Measurements from ENCODE around the gene ADAMTSL3.

The ADAMTSL3 gene

DNA sequence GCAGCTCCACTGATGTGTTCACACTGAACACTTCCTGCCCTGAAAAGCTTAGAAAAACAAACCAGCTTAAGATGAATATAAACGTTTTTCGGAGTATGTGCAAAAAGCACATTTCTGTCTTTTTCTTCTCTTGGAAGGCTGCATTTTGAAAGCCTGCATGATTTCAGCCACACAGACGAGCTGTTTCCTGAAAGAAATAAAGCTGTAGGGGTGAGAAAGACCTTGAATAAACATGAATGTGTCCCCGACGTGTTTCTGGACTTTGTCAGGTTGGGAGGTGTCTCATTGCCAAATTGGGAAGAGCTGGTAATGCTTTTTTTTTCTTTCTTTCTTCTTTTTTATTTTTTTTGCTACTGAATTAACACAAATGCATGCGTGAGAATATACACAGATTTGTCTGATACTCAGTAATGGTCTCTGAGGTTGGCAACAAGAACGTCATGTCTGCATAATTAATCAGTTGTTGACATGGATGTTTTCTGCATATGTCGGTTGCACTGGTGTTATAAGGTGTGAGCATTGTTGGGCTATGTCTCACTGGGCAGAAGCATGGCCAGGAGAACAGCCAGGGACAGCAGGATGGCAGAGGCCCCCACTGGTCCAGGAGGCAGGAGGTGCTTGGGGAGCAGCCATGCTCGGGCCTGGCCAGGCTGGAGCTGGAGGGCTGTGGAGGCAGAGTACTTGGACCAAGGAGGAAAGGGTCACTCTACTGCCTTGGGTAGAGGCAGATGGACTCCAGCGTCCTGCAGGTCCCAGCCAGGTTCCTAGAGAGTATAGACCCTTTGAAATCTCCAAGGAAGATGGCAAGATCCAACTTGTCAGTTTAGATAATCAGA, 39.0 kb downstream of the ADAMTSL3 start:
- TF ChIP-seq, protein P1, sequence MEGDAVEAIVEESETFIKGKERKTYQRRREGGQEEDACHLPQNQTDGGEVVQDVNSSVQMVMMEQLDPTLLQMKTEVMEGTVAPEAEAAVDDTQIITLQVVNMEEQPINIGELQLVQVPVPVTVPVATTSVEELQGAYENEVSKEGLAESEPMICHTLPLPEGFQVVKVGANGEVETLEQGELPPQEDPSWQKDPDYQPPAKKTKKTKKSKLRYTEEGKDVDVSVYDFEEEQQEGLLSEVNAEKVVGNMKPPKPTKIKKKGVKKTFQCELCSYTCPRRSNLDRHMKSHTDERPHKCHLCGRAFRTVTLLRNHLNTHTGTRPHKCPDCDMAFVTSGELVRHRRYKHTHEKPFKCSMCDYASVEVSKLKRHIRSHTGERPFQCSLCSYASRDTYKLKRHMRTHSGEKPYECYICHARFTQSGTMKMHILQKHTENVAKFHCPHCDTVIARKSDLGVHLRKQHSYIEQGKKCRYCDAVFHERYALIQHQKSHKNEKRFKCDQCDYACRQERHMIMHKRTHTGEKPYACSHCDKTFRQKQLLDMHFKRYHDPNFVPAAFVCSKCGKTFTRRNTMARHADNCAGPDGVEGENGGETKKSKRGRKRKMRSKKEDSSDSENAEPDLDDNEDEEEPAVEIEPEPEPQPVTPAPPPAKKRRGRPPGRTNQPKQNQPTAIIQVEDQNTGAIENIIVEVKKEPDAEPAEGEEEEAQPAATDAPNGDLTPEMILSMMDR (conservative IDR thresholded peaks at IDR 0.05; ENCODE audit: low read depth, low read length), result no peak
- H3K4me3 ChIP-seq (ENCODE audit: low read depth, low read length), result no peak overlapping the region
- no peak for DNase-seq (ENCODE audit: low read depth)

DNA sequence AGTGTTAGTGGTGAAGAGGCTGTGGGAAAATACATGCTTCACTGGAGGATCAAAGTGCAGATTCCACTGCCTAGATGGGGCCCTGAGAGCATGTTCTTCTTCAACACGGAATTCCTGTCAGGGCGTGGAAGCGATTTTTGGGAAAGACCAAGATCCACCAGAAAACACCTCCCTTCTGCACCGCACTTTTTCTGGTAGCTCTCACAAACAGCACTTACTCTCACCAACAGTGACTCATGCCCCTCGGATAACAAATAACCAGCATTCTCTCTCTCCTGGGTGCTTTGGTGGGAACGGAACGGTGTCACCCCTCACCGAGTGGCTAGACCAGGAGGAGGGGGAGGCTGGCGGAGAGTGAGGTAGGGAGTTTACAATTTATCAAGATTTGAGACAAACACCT, 40.1 kb downstream of the ADAMTSL3 start:
- TF ChIP-seq, protein P1 (conservative IDR thresholded peaks at IDR 0.05; ENCODE audit: low read depth, low read length), result no peak
- no peak overlapping the region for H3K4me3 ChIP-seq (ENCODE audit: low read depth, low read length)
- peak; percentile 83 for DNase-seq (ENCODE audit: low read depth)

DNA sequence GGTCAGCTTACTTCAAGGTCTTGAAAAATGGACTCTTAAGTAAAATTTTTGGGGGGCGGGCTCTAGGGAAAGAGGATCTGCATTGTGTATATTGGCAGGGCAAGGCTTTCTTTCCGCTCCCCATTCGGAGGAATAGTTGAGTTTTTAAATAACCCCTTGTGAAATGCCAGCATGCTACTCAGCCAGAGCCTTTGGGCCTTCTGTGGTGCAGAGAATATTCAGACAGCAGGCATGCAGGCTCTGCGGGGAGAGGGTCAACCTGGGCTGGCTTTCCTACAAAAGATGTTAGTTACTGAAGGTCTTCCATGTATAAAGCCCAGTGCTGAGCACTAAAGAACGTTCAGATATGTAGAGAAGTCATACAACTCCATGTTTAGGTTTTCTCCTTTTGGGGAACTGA, 40.6 kb downstream of the ADAMTSL3 start:
- DNase-seq (ENCODE audit: low read depth), result peak; percentile 50

DNA sequence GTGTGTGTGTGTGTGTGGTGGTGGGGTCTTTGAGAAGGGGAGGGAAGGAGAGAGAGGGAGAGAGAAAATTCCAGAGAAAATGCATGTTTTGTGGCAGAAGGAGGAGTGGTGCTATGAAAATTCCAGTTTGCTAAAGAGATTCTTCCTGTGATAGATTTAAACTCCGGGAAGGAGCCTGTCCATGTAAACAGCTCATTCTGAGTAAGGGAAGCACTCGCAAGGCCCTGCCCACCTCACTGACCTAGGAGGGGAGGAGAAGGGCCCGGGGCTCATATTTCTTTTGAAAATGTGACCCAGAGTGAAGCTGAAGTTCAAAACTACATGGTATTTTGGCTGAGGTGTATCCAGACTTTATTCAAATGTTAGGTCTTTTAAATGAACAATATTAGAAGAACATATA, 41.3 kb downstream of the ADAMTSL3 start:
- no peak overlapping the region for H3K4me3 ChIP-seq (ENCODE audit: low read depth, low read length)
- DNase-seq (ENCODE audit: low read depth), result peak; percentile 54
- TF ChIP-seq, protein P1 (conservative IDR thresholded peaks at IDR 0.05; ENCODE audit: low read depth, low read length), result no peak

More for the DNA sequence above, 40.6 kb downstream of the ADAMTSL3 start:
- no peak overlapping the region for H3K4me3 ChIP-seq (ENCODE audit: low read depth, low read length)
- TF ChIP-seq, protein P1 (conservative IDR thresholded peaks at IDR 0.05; ENCODE audit: low read depth, low read length), result no peak

DNA sequence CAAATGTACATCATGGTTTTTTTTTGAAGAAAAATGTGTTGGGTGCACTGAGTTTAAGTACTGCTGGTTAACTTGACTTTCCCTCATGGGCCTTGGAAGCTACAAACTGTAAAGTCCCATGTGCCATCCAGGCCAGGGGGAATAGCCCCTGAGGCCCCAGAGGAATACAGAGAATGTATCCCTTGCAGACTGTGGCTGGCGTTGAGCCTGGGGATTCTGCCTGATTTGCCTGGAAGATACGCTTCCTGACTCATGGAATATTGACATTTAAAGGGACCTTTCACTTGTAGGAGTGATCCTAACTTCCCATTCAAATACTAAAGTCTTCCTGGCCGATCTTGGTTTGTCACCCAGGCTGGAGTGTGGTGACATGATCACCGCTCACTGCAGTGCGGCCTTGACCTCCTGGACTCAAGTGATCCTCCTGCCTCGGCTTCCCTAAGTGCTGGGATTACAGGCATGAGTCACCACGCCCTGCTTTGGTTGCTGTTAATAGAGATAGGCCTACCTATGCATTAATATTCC, 42.0 kb downstream of the ADAMTSL3 start:
- no peak for DNase-seq (ENCODE audit: low read depth)
- H3K4me3 ChIP-seq (ENCODE audit: low read depth, low read length), result no peak overlapping the region
- TF ChIP-seq, protein P1 (conservative IDR thresholded peaks at IDR 0.05; ENCODE audit: low read depth, low read length), result no peak

DNA sequence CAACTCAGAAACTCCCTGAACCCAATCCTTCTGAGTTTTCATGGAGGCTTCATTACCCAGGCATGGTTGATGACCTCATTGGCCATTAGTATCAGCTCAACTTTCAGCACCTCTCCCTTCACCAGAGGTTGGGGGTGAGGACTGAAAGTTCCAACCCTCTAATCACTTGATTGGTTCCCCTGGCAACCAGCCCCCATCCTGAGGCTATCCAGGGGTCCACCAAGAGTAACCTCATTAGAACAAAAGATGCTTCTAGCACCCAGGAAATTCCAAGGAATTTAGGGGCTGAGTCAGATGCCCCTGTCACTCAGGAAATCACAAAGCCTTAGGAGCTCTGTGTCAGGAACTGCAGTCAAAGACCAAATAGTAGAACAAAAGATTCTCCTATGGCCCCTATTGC, 43.8 kb downstream of the ADAMTSL3 start:
- no peak overlapping the region for H3K4me3 ChIP-seq (ENCODE audit: low read depth, low read length)
- no peak for DNase-seq (ENCODE audit: low read depth)
- TF ChIP-seq, protein P1 (conservative IDR thresholded peaks at IDR 0.05; ENCODE audit: low read depth, low read length), result no peak

DNA sequence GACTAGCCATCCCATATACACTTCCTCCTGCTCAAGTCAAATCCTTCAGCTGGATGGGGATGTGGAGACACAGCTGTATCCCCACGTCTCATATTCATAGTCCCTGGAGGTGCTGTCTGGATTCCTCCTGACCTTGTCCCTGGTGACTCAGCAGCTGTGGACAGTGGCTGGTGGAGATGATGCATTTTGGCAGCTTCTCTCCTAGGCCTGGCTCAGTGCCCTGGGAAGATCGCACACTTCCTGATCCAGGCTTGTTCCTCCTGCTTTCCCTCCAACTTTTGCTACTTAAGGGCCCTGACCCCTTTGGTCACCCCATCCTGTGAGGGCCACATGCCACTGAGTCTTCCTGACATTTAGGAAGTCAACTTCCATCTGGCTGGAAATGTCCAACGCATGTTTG, 44.4 kb downstream of the ADAMTSL3 start:
- H3K4me3 ChIP-seq (ENCODE audit: low read depth, low read length), result no peak overlapping the region
- DNase-seq (ENCODE audit: low read depth), result peak; percentile 68
- TF ChIP-seq, protein P1 (conservative IDR thresholded peaks at IDR 0.05; ENCODE audit: low read depth, low read length), result no peak

Data from choroid plexus epithelial cell (primary cell).